ENCODE measurements around the gene TMEM184A.

The TMEM184A gene

DNA sequence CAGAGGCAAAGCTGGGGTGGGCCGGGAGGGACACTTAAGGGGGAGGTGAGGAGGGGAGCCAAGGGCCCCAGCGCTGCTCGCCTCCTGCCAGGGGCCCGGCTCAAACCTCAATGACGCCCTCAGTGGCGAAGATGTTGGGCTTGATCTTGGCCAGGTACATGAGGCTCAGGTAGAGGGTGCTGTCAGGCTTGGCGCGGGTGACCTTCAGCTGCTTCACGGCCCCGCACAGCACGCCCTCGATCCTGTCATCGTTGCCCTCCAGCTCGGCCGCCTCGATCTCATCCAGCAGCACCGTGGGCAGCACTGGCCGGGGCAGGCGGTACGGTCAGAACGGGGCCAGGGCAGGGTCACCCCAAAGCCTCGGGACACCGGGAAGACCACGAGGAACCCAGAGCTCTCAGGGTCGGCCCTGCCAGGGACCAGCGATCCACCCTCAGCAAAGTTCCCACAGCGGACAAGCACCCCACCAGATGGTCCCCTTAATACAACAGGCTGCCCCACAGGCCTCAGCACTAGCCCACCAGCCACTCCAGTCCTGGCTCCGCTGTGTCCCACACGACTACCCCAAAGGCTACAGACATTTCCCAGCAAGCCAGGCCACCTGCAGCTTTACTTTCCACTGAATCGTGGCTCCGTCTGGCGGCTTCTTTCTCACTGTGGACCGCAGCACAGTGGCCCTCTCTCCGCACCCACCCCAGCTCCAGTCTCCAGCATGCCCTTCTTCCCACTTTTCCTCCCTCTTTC lies 55.8 kb downstream of the TMEM184A start:
- DNase-seq: no peak

DNA sequence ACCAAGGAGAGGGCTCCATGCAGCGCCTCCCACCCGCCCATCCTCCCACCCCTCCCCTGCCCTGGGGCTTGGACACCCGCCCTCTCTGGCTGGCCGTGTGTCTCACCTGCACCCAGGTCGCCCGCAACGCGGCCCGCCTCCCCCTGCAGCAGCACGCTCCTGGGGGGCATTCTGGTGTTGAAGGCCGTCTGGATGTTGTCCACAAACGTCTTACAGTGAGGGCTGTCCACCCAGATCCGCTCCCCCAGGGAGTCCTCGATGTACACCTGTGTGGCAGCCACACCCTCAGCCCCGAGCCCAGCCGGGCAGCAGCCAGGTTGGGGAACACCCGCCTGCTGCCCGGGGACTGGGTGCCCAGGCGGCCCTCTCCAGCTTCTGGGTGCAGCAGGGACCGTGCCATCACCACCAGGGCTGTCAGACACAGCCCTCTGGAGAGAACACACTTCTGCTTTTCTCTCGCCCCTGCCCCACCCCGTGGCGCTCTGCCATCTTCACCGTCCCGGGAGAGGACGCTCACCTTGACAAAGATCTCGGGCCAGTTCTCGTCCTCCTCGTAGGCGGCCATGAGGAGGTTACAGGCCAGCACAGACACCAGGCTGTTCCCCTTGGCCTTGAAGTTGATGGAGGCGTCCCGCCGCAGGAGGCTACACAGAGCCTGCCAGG lies 56.5 kb downstream of the TMEM184A start:
- no peak for DNase-seq

DNA sequence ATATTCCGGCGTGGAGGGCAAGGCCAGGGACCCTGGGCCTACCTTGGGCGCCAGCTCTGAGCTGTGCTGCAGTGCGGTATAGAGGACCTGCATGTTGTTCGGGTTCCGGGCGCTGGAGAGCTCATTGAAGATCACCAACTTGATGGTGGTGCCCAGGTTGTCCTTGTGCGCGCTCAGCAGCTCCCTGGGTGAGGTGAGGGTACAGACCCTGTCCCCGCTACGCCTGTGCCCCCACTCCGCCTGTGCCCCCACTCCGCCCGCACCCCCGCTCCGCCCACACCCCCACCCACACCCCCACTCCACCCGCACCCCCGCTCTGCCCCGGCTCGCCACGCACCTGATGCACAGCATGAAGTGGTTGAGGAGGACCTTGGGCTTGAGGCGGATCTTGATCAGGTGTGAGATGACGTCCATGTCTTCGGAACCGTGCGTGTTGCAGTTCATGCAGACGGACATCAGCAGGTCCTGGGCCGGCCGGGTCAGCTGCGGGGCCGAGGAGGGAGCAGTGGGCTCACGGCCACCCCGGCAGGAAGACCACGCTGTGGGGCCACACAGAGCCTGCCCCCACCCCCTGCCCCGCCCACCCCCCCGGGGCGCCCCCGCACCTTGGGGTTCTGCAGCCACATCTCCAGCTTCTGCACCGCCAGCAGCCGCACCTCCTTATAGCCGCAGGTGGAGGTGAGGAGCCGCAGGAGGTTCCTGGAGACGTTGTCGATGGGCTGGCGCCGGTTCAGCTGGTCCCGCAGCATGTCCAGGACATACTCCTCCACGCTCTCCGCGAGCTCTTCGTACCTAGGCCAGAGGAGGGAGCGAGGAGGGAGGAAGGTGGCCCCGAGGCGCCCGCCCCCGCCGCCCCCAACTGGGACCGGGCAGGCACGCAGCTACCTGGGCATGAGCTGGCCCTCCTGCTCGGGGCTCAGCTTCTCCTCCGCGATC lies 57.4 kb downstream of the TMEM184A start:
- no peak for DNase-seq

DNA sequence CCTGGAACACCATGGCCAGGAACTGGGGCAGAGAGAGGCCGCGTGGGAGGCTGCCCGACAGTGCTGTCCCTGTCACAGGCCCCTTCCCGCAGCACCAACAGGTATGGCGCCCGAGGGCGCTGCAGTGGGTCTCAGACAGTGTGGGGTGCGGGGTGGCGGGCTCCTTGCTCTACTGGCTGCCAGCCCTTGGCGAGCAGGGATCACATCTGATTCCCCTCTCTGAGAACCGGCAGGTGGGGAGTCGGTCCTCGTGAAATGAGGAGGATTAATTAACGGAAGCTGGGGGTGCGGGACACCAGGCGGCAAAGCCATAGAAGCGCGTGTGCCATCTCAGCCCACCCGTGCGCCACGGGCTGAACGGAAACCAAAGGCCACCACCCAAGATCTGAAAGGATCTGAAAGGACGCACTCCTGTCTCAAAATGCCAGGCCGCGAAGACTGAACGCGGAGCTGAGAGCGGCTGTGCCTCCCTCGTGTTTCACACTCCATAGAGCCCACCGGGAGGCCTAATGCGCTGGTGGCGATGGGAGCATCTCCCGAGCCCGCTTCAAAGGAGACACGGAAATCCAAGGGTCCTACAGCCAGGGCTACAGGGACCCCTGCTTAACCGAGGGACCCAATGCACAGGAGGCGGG lies 58.6 kb downstream of the TMEM184A start:
- DNase-seq: no peak

DNA sequence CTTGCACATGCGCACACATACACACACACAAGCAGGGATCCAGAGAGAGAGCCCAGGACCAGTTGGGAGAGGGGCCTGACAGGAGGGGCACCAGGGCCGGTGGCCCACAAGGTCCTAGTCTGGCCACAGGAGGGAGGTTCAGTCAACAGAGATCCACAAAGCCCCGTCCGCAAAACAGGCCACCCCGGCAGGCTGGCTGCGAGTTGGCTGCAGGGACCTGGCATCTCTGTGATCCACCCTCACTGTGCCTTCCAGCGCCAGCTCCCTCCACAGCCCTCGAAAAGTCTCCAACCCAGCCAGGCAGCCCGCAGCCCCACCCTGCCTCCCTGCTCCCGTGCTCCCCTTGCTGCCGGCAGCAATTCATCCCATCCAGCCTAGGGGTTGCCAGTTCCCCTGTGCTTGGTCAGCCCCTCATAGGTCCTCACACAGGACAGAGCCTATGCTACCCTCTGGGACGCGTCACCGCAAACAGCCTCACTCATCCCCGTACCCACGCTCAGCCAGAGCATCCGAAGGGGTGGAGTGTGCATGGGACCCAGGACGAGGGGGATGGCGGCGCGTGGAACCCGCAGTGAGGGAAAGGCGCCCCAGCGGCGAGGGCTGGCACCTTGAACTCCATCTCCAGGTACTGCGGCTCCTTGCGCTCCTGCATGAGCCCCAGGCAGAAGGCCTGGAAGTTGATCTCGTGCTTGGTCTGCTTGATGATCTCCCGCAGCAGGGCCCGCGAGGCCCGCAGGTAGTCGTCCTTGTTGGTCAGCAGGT lies 59.3 kb downstream of the TMEM184A start:
- DNase-seq: no peak

DNA sequence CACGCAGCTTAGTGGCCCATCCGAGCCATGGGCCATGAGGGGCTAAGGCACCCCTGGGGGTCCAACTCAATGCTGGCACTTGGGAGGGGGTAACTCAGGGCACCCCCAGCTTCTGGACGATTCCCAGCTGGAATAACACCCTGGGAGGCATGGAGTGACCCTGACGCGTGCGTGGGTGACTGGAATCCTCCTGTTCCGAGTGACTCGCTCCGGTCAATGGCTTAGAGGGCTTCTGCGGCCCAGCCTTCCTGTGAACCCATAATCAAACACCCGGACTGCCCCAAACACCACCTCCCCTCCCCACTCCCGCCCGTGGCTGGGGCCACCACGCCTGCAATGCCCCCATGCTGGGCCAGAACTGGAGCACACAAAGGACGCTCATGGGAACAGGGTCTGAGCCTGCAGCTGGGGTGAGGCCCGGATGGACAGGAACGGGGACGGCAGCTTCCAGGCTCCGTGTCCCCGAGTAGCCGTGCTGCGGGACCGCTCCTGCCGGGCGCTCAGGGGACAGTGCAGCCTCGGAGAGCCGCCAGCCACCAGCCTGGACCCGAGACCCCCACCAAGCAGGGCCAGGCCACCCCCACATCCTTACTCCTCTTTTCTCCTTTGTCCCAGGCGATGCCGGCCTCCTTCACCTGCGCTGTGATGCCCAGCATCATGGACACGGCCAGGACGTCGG lies 60.3 kb downstream of the TMEM184A start:
- no peak for DNase-seq

DNA sequence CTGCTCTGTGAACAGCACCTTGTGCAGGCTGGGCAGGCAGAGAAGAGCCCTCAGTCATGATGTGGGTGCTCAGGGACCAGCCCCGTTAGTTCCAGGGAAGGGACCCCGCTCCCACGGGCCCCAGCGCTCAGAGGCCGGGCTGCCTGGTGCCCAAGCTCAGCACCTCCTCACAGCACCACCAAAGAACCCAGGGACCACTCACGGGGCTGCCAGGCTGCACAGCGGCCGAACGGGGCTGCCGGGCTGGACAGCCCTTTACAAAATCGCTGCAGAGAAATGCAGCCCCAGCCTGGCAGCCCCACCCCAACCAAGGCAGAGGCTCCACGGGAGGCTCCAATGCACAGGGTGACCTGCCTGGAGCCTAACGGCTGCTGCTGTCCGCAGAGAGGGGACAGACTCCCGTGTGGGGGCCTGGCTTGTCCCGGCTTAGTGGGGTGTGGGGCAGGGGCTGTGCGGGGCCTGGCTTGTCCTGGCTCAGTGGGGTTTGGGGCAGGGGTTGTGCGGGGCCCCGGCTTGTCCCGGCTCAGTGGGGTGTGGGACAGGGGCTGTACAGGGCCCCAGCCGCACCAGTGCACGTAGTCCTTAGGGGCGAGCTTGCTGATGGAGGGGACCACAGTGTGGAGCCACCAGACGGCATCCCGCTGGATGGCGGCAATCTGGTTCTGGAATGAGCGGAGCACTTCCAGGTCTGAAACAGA lies 61.0 kb downstream of the TMEM184A start:
- DNase-seq: no peak

DNA sequence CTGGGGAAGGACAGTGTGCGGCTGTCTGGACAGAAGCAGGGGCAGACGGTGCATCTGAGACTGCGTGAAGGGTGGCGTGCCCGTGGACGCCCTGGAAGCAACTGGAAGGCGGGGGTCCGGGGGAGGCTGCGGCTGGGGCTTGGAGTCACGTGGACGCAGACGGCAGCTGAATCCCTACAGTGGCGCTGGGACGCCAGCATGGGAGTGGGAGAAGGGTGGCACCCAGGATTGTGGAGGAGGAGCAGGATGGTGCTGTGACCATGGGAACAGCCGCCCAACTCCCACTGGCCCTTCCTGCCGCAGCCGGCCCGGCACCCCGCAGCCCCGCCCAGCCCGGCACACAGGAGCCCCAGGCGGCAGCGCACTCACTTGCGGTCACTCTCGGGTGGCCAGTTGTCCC lies 61.6 kb downstream of the TMEM184A start:
- no peak for DNase-seq

DNA sequence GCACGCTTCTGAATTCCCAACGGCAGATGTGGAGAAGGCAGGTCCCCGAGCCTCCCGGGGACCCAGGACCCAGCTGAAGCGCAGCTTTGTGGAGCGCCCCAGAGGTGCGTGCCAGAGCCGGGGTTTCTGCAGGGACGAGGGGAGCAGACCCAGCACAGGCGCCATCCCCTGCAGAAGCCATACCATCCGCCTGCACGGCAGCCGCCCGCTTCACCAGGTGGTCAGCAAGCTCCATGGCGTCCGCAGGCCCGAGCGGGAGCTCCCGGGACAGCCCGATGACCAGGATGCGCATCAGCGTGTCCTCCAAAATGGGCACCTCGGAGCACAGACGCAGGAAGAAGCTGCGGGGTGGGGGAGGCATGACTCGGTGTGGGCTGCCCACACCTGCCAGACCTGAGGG lies 62.4 kb downstream of the TMEM184A start:
- no peak for DNase-seq

DNA sequence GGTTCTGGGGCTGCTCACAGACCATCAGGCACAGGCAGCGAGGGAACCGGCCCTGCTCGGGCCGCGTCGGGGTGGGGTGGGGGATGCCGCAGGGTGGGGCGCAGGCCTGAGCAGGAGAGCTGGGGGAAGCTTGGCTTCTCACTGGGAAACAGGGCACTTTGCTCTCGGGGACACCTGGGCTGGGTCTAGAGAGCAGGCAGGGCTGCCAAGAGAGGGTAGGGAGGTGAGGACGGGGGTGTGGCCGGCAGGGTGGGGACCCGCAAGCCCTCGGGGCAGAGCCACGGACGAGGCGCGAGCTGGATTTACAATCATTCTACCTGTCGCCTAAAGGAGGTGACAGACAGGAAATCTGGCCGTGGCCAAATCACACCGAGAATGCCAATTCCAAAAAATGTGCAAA lies 62.9 kb downstream of the TMEM184A start:
- no peak for DNase-seq

DNA sequence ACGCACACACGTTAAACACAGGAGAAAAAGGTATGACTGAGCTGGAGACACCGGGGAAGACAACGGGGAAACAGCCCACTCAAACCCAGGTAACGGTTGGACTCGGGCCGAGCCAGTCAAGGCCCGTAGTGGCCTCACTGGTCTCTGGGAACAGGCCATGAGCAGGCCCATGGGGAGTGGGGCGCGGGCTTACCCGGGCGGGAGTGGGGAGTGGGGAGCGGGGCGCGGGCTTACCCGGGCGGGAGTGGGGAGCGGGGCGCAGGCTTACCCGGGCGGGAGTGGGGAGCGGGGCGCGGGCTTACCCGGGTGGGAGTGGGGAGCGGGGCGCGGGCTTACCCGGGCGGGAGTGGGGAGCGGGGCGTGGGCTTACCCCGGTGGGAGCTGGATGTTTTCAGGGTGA lies 63.4 kb downstream of the TMEM184A start:
- no peak for DNase-seq
